Astrocyte of the spinal cord (primary cell): ENCODE results near the gene ZNF217.
A peak's percentile ranks its signal among the peaks of the same experiment; 100 is the strongest.
"Not testable (repeated sequence)": the region's sequence is repeated elsewhere in the genome, so short reads cannot be mapped to it uniquely, and the experiment has no call there.

Source experiments
- DNase-seq: peaks from one replicate; pipeline ENCODE4 v3.0.0; 2011; ENCODE audit warnings: low read depth, low spot score
- H3K4me3 ChIP-seq: 2 replicates; pipeline ENCODE4 v1.5.1; 2011; ENCODE audit warnings: low read depth, mild to moderate bottlenecking, low read length, moderate library complexity
- CTCF ChIP-seq: IDR thresholded peaks from 2 replicates; pipeline ENCODE4 v1.5.1; 2012; ENCODE audit warnings: low read depth, mild to moderate bottlenecking, low read length, inconsistent platforms
- in situ Hi-C: cut with HindIII; loops from 2 replicates; pipeline ENCODE4 v1.10.0; 2017; ENCODE audit warnings: low sequenced_read_pairs

The ZNF217 gene

GRCh38 chr20:53594068-53595017 lies 704 bp upstream of the ZNF217 start:
- in situ Hi-C loops: no loop called here
- peak; percentile 92 for DNase-seq
- peak overlapping the region; percentile 72 for H3K4me3 ChIP-seq
- TF ChIP-seq CTCF: no peak

- peak overlapping the region; percentile 72 for H3K4me3 ChIP-seq
- in situ Hi-C loops: no loop called here
- peak; percentile 24 for DNase-seq
- TF ChIP-seq CTCF: no peak
Observed at GRCh38 chr20:53592992-53593465, 610 bp downstream of the ZNF217 start.

GRCh38 chr20:53592454-53592991 lies 1.1 kb downstream of the ZNF217 start:
- in situ Hi-C loops: not testable (repeated sequence)
- peak overlapping the region; percentile 72 for H3K4me3 ChIP-seq
- DNase-seq: peak; percentile 51

- DNase-seq: peak; percentile 25
- in situ Hi-C loops: not testable (repeated sequence)
- peak overlapping the region; percentile 72 for H3K4me3 ChIP-seq
Observed at GRCh38 chr20:53591941-53592441, 1.6 kb downstream of the ZNF217 start.

GRCh38 chr20:53591206-53591741 lies 2.4 kb downstream of the ZNF217 start:
- peak overlapping the region; percentile 34 for H3K4me3 ChIP-seq
- DNase-seq: peak; percentile 41
- in situ Hi-C loops: not testable (repeated sequence)

GRCh38 chr20:53590608-53591007 lies 3.0 kb downstream of the ZNF217 start:
- H3K4me3 ChIP-seq: peak overlapping the region; percentile 34
- DNase-seq, in situ Hi-C loops: not testable (repeated sequence)

- DNase-seq, in situ Hi-C loops, H3K4me3 ChIP-seq: not testable (repeated sequence)
Observed at GRCh38 chr20:53590122-53590521, 3.5 kb downstream of the ZNF217 start.

- H3K4me3 ChIP-seq, in situ Hi-C loops: not testable (repeated sequence)
- peak; percentile 10 for DNase-seq
Observed at GRCh38 chr20:53589321-53590065, 4.1 kb downstream of the ZNF217 start.

GRCh38 chr20:53587157-53587703 lies 6.4 kb downstream of the ZNF217 start:
- DNase-seq, in situ Hi-C loops, H3K4me3 ChIP-seq: not testable (repeated sequence)
